ENCODE data around the gene ALKBH8.
"Not testable (repeated sequence)": the region's sequence is repeated elsewhere in the genome, so short reads cannot be mapped to it uniquely, and the experiment has no call there.

ALKBH8 gene

GRCh38 chr11:107549253-107549953 is 16.1 kb downstream of the ALKBH8 start:
- Histone ChIP-seq H3K9me3 (ENCODE audit: control insufficient read depth, low read length) (no peaks in the 10 kb centered on the region), H3K27me3 (replicated peaks; ENCODE audit: control insufficient read depth, insufficient read depth, low read length) (no peaks in the 10 kb centered on the region), H3K36me3 (ENCODE audit: control insufficient read depth, insufficient read depth, low read length, severe bottlenecking) (peaks cover 15% of the 10 kb centered on the region), H3K4me3 (ENCODE audit: low read length) (no peak overlapping the region), H3K4me1 (ENCODE audit: control insufficient read depth, insufficient read depth, low read length) (peaks cover 12% of the 10 kb centered on the region), H3K9ac (ENCODE audit: low read length) (no peak overlapping the region)
- DNase-seq (ENCODE audit: low read depth), result peak; percentile 80

GRCh38 chr11:107547961-107548360 is 17.6 kb downstream of the ALKBH8 start:
- no peaks in the 10 kb centered on the region for H3K27me3 ChIP-seq (replicated peaks; ENCODE audit: control insufficient read depth, insufficient read depth, low read length)
- H3K4me3 ChIP-seq (ENCODE audit: low read length), result no peak overlapping the region
- peaks cover 12% of the 10 kb centered on the region for H3K4me1 ChIP-seq (ENCODE audit: control insufficient read depth, insufficient read depth, low read length)
- DNase-seq (ENCODE audit: low read depth), result no peak
- peaks cover 5% of the 10 kb centered on the region for H3K36me3 ChIP-seq (ENCODE audit: control insufficient read depth, insufficient read depth, low read length, severe bottlenecking)
- no peak overlapping the region for H3K9ac ChIP-seq (ENCODE audit: low read length)
- H3K9me3 ChIP-seq (ENCODE audit: control insufficient read depth, low read length), result no peaks in the 10 kb centered on the region

- peak; percentile 25 for DNase-seq (ENCODE audit: low read depth)
- Histone ChIP-seq H3K4me3 (ENCODE audit: low read length) (no peak overlapping the region), H3K36me3 (ENCODE audit: control insufficient read depth, insufficient read depth, low read length, severe bottlenecking) (peaks cover 1% of the 10 kb centered on the region)
These were observed 20.4 kb downstream of the ALKBH8 start for GRCh38 chr11:107545101-107545514.

GRCh38 chr11:107538821-107539220 is 26.7 kb downstream of the ALKBH8 start:
- Histone ChIP-seq H3K36me3 (ENCODE audit: control insufficient read depth, insufficient read depth, low read length, severe bottlenecking) (peaks cover 12% of the 10 kb centered on the region), H3K9ac (ENCODE audit: low read length) (no peak overlapping the region), H3K27me3 (replicated peaks; ENCODE audit: control insufficient read depth, insufficient read depth, low read length) (no peaks in the 10 kb centered on the region), H3K4me3 (ENCODE audit: low read length) (no peak overlapping the region), H3K9me3 (ENCODE audit: control insufficient read depth, low read length) (no peaks in the 10 kb centered on the region), H3K4me1 (ENCODE audit: control insufficient read depth, insufficient read depth, low read length) (peaks cover 5% of the 10 kb centered on the region)
- DNase-seq (ENCODE audit: low read depth), result no peak

More at GRCh38 chr11:107545101-107545514, 20.4 kb downstream of the ALKBH8 start:
- Histone ChIP-seq H3K4me1 (ENCODE audit: control insufficient read depth, insufficient read depth, low read length) (peaks cover 12% of the 10 kb centered on the region), H3K9ac (ENCODE audit: low read length) (no peak overlapping the region), H3K27me3 (replicated peaks; ENCODE audit: control insufficient read depth, insufficient read depth, low read length) (no peaks in the 10 kb centered on the region), H3K9me3 (ENCODE audit: control insufficient read depth, low read length) (no peaks in the 10 kb centered on the region)

- H3K4me1 ChIP-seq (ENCODE audit: control insufficient read depth, insufficient read depth, low read length), result peaks cover 5% of the 10 kb centered on the region
- no peaks in the 10 kb centered on the region for H3K9me3 ChIP-seq (ENCODE audit: control insufficient read depth, low read length)
- peaks cover 12% of the 10 kb centered on the region for H3K36me3 ChIP-seq (ENCODE audit: control insufficient read depth, insufficient read depth, low read length, severe bottlenecking)
- no peaks in the 10 kb centered on the region for H3K27me3 ChIP-seq (replicated peaks; ENCODE audit: control insufficient read depth, insufficient read depth, low read length)
- no peak for DNase-seq (ENCODE audit: low read depth)
- H3K9ac ChIP-seq (ENCODE audit: low read length), result no peak overlapping the region
- H3K4me3 ChIP-seq (ENCODE audit: low read length), result no peak overlapping the region
These were observed 27.3 kb downstream of the ALKBH8 start for GRCh38 chr11:107538239-107538638.

- not testable (repeated sequence) for H3K4me3 ChIP-seq (ENCODE audit: low read length); DNase-seq (ENCODE audit: low read depth); H3K9ac ChIP-seq (ENCODE audit: low read length); H3K27me3 ChIP-seq (replicated peaks; ENCODE audit: control insufficient read depth, insufficient read depth, low read length); H3K4me1 ChIP-seq (ENCODE audit: control insufficient read depth, insufficient read depth, low read length); H3K9me3 ChIP-seq (ENCODE audit: control insufficient read depth, low read length)
- peaks cover 13% of the 10 kb centered on the region for H3K36me3 ChIP-seq (ENCODE audit: control insufficient read depth, insufficient read depth, low read length, severe bottlenecking)
These were observed 28.4 kb downstream of the ALKBH8 start for GRCh38 chr11:107537155-107537554.

- Histone ChIP-seq H3K9ac (ENCODE audit: low read length) (no peak overlapping the region), H3K9me3 (ENCODE audit: control insufficient read depth, low read length) (peaks cover 6% of the 10 kb centered on the region), H3K4me3 (ENCODE audit: low read length) (no peak overlapping the region), H3K27me3 (replicated peaks; ENCODE audit: control insufficient read depth, insufficient read depth, low read length) (no peaks in the 10 kb centered on the region), H3K36me3 (ENCODE audit: control insufficient read depth, insufficient read depth, low read length, severe bottlenecking) (peaks cover 12% of the 10 kb centered on the region), H3K4me1 (ENCODE audit: control insufficient read depth, insufficient read depth, low read length) (peaks cover under 1% of the 10 kb centered on the region)
- no peak for DNase-seq (ENCODE audit: low read depth)
These were observed 39.3 kb downstream of the ALKBH8 start for GRCh38 chr11:107526197-107526596.

GRCh38 chr11:107508858-107509244 is 56.7 kb downstream of the ALKBH8 start:
- no peak for DNase-seq (ENCODE audit: low read depth)
- H3K9ac ChIP-seq (ENCODE audit: low read length), result no peak overlapping the region
- peaks cover 7% of the 10 kb centered on the region for H3K36me3 ChIP-seq (ENCODE audit: control insufficient read depth, insufficient read depth, low read length, severe bottlenecking)
- H3K4me3 ChIP-seq (ENCODE audit: low read length), result no peak overlapping the region
- H3K27me3 ChIP-seq (replicated peaks; ENCODE audit: control insufficient read depth, insufficient read depth, low read length), result no peaks in the 10 kb centered on the region
- H3K4me1 ChIP-seq (ENCODE audit: control insufficient read depth, insufficient read depth, low read length), result no peaks in the 10 kb centered on the region
- H3K9me3 ChIP-seq (ENCODE audit: control insufficient read depth, low read length), result no peaks in the 10 kb centered on the region

- no peak for DNase-seq (ENCODE audit: low read depth)
- no peaks in the 10 kb centered on the region for H3K27me3 ChIP-seq (replicated peaks; ENCODE audit: control insufficient read depth, insufficient read depth, low read length)
- H3K9me3 ChIP-seq (ENCODE audit: control insufficient read depth, low read length), result no peaks in the 10 kb centered on the region
- no peak overlapping the region for H3K4me3 ChIP-seq (ENCODE audit: low read length)
- H3K36me3 ChIP-seq (ENCODE audit: control insufficient read depth, insufficient read depth, low read length, severe bottlenecking), result peaks cover 7% of the 10 kb centered on the region
- H3K4me1 ChIP-seq (ENCODE audit: control insufficient read depth, insufficient read depth, low read length), result no peaks in the 10 kb centered on the region
- H3K9ac ChIP-seq (ENCODE audit: low read length), result no peak overlapping the region
These were observed 57.2 kb downstream of the ALKBH8 start for GRCh38 chr11:107508201-107508857.

GRCh38 chr11:107505647-107506225 is 59.8 kb downstream of the ALKBH8 start:
- no peak for DNase-seq (ENCODE audit: low read depth)
- no peak overlapping the region for H3K9ac ChIP-seq (ENCODE audit: low read length)
- H3K27me3 ChIP-seq (replicated peaks; ENCODE audit: control insufficient read depth, insufficient read depth, low read length), result no peaks in the 10 kb centered on the region
- H3K36me3 ChIP-seq (ENCODE audit: control insufficient read depth, insufficient read depth, low read length, severe bottlenecking), result peaks cover 16% of the 10 kb centered on the region
- no peaks in the 10 kb centered on the region for H3K9me3 ChIP-seq (ENCODE audit: control insufficient read depth, low read length)
- no peaks in the 10 kb centered on the region for H3K4me1 ChIP-seq (ENCODE audit: control insufficient read depth, insufficient read depth, low read length)
- no peak overlapping the region for H3K4me3 ChIP-seq (ENCODE audit: low read length)

GRCh38 chr11:107504981-107505380 is 60.6 kb downstream of the ALKBH8 start:
- no peak for DNase-seq (ENCODE audit: low read depth)
- H3K27me3 ChIP-seq (replicated peaks; ENCODE audit: control insufficient read depth, insufficient read depth, low read length), result no peaks in the 10 kb centered on the region
- peaks cover 16% of the 10 kb centered on the region for H3K36me3 ChIP-seq (ENCODE audit: control insufficient read depth, insufficient read depth, low read length, severe bottlenecking)
- H3K4me1 ChIP-seq (ENCODE audit: control insufficient read depth, insufficient read depth, low read length), result no peaks in the 10 kb centered on the region
- no peak overlapping the region for H3K4me3 ChIP-seq (ENCODE audit: low read length)
- no peaks in the 10 kb centered on the region for H3K9me3 ChIP-seq (ENCODE audit: control insufficient read depth, low read length)
- no peak overlapping the region for H3K9ac ChIP-seq (ENCODE audit: low read length)

Measured in adipocyte (in vitro differentiated cells).